ENCODE results near the gene MTHFD1L. TPM values are rescaled to one million over a fixed set of nuclear protein-coding genes. Genes with fewer than 3 reads are reported as not detected.
A peak's percentile ranks its signal among the peaks of the same experiment; 100 is the strongest.

The MTHFD1L gene
- total and polyA plus RNA-seq, 9 of the 15 experiments (the other 6 are each of a cell fraction or from before 2014, with no cell fraction given) = 20.9 to 128 (median 61.0) TPM

DNA sequence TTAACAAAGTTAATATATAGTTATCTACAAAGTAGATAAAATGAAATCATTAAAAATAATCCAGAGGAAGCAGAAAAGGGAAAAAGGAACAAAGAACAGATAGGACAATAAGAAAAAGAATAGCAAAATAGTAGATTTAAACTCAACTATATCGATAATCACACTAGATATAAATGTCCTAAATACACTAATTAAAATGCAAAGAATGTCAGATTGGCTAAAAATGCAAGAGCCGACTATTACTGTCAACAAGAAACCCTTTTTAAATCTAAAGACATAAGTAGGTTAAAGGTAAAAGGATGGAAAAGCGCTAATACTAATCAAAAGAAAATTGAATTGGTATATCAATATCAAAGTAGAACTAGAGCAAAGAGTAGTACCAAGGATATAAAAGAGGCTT lies 209.5 kb downstream of the MTHFD1L start:
- ChIA-PET POLR2A (no interaction called here), CTCF (ENCODE audit: low intra/inter-chr PET ratio) (no interaction called here)
- Histone ChIP-seq H2AFZ (ENCODE audit: low read depth, low read length) (no peak overlapping the region), H3K36me3 (ENCODE audit: control insufficient read depth, insufficient read depth, low read length) (0 out of 3 replicates have a peak, but pooled peaks cover 5% of the 10 kb centered on the region), H3K27ac (ENCODE audit: extremely low read depth, low read depth, low read length) (no peak overlapping the region), H3K4me1 (replicated peaks in 1 of 2; ENCODE audit: control insufficient read depth in 2 of 2, insufficient read depth in 2 of 2, low read length in 2 of 2) (no peaks in the 10 kb centered on the region; a peak in 1 of 5 replicates), H3K27me3 (ENCODE audit: control insufficient read depth in 2 of 2, insufficient read depth in 2 of 2, low read length in 2 of 2) (no peaks in the 10 kb centered on the region), H3K4me3 (no peak overlapping the region), H3K4me2 (ENCODE audit: insufficient read depth, low read length) (no peak overlapping the region), H3K9me3 (replicated peaks; ENCODE audit: control insufficient read depth, insufficient read depth, low read depth, low read length) (0 out of 2 replicates have a peak, but pooled peaks cover 2% of the 10 kb centered on the region), H3K9me1 (ENCODE audit: control insufficient read depth, insufficient read depth, low read length) (no peaks in the 10 kb centered on the region), H3K79me2 (ENCODE audit: control insufficient read depth, insufficient read depth, low read length) (no peaks in the 10 kb centered on the region), H3K9ac (ENCODE audit: insufficient read depth in 1 of 2, low read depth in 2 of 2, low read length in 2 of 2) (no peak overlapping the region), H4K20me1 (replicated peaks; ENCODE audit: control insufficient read depth, insufficient read depth, low read length) (no peaks in the 10 kb centered on the region)
- in situ Hi-C loops (cut with MboI) (no loop called here), intact Hi-C loops (cut with micrococcal nuclease) (no loop called here)
- ATAC-seq = no peak
- DNase-seq (ENCODE audit: extremely low read depth in 1 of 4, low spot score in 3 of 4) = no peak
- TF ChIP-seq ZNF282 (CRISPR knock-in tag; IDR thresholded peaks at IDR 0.05) (no peak), ZNF507 (tag; conservative IDR thresholded peaks at IDR 0.05) (peak; percentile 91)
- 95% methylated on average over 3 of the region's 3 CpGs for WGBS (ENCODE audit: insufficient coverage, low coverage, missing lambda C conversion rate)
- no peak for FAIRE-seq
- BruUV-seq (replicated peaks) = no TSS peak

DNA sequence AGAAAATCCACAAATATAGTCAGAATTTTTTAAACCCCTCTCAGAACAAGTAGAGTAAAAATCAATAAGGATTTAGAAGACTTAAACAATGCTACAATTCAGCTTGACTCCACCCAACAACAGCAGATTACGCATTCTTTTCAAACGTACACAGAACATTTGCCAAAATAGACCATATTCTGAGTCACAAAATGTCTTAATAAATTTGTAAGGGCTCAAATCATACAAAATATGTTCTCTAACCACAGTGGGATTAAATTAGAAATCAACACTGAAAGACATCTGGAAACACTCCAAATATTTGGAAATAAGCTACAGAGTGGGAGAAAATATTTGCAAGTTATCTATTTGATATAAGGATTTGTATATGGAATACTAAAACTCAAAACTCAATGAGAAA lies 210.0 kb downstream of the MTHFD1L start:
- Histone ChIP-seq H3K9ac (ENCODE audit: insufficient read depth in 1 of 2, low read depth in 2 of 2, low read length in 2 of 2) (no peak overlapping the region), H4K20me1 (replicated peaks; ENCODE audit: control insufficient read depth, insufficient read depth, low read length) (no peaks in the 10 kb centered on the region), H3K27me3 (ENCODE audit: control insufficient read depth in 2 of 2, insufficient read depth in 2 of 2, low read length in 2 of 2) (no peaks in the 10 kb centered on the region), H3K4me1 (replicated peaks in 1 of 2; ENCODE audit: control insufficient read depth in 2 of 2, insufficient read depth in 2 of 2, low read length in 2 of 2) (no peaks in the 10 kb centered on the region; a peak in 1 of 5 replicates), H3K9me1 (ENCODE audit: control insufficient read depth, insufficient read depth, low read length) (no peaks in the 10 kb centered on the region), H3K4me3 (no peak overlapping the region), H3K4me2 (ENCODE audit: insufficient read depth, low read length) (no peak overlapping the region), H3K27ac (ENCODE audit: extremely low read depth, low read depth, low read length) (no peak overlapping the region), H2AFZ (ENCODE audit: low read depth, low read length) (no peak overlapping the region), H3K9me3 (replicated peaks; ENCODE audit: control insufficient read depth, insufficient read depth, low read depth, low read length) (0 out of 2 replicates have a peak, but pooled peaks cover 2% of the 10 kb centered on the region), H3K79me2 (ENCODE audit: control insufficient read depth, insufficient read depth, low read length) (no peaks in the 10 kb centered on the region), H3K36me3 (ENCODE audit: control insufficient read depth, insufficient read depth, low read length) (0 out of 3 replicates have a peak, but pooled peaks cover 5% of the 10 kb centered on the region)
- intact Hi-C loops (cut with micrococcal nuclease) = no loop called here
- no TSS peak for BruUV-seq (replicated peaks)
- DNase-seq (ENCODE audit: extremely low read depth in 1 of 4, low spot score in 3 of 4) (no peak), ATAC-seq (no peak), FAIRE-seq (no peak)
- TF ChIP-seq ZNF124 (CRISPR knock-in tag; IDR thresholded peaks at IDR 0.05) (no peak), ZZZ3 (IDR thresholded peaks at IDR 0.05) (no peak), ZKSCAN8 (CRISPR knock-in tag; IDR thresholded peaks at IDR 0.05) (no peak)
- WGBS (ENCODE audit: insufficient coverage, low coverage, missing lambda C conversion rate) = 98% methylated on average over 2 of the region's 2 CpGs
- in situ Hi-C loops (cut with MboI) = no loop called here
- CTCF ChIA-PET (ENCODE audit: low intra/inter-chr PET ratio) = no interaction called here
- POLR2A ChIA-PET = no interaction called here

Measured in K562 (cell line).